Measurements from ENCODE around the gene GPATCH4. TPM values are rescaled to one million over a fixed set of nuclear protein-coding genes. Genes with fewer than 3 reads are reported as not detected.
A peak's percentile ranks its signal among the peaks of the same experiment; 100 is the strongest.

Gene GPATCH4
- total and polyA plus RNA-seq, 2 of the 4 experiments (the other 2 are of a cell fraction), result 32.6 to 41.8 TPM

DNA sequence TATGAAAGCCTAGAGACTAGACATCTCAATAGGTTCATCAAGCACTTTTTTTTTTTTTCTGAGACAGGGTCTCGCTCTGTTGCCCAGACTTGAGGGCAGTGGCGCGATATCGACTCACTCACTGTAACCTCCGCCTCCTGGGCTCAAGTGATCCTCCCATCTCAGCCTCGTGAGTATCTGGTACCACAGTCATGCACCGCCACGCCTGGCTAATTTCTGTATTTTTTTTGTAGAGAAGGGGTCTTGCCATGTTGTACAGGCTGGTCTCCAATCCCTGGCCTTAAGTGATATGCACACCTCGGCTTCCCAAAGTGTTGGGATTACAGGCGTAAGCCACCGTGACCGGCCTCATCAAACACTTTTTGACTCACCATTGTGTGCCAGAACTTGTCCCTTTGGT, 613 bp upstream of the GPATCH4 start:
- peak overlapping the region; percentile 32 for H4K5ac ChIP-seq (ENCODE audit: low read depth, low read length)
- in situ Hi-C loops (cut with MboI; ENCODE audit: low sequenced_read_pairs) (no loop called here), intact Hi-C loops (cut with micrococcal nuclease) (loop anchor here (2.0 kb wide), 1 partner anchor 145 kb away; no protein-coding TSS in a partner anchor), dilution Hi-C loops (cut with HindIII; ENCODE audit: low sequenced_read_pairs, unreplicated experiment) (no loop called here)
- H3K27ac ChIP-seq (ENCODE audit: insufficient read depth, low read length), result no peak overlapping the region
- H3K18ac ChIP-seq (ENCODE audit: low read depth, low read length), result no peak overlapping the region
- H4K91ac ChIP-seq (ENCODE audit: insufficient read depth, low read depth, low read length), result no peak overlapping the region
- peak overlapping the region; percentile 75 for H3K23ac ChIP-seq (ENCODE audit: low read depth, low read length)
- peak overlapping the region; percentile 67 for H3K56ac ChIP-seq (ENCODE audit: extremely low read depth, insufficient read depth, low read length)
- H2BK5ac ChIP-seq (ENCODE audit: low read depth, low read length, poor library complexity, severe bottlenecking), result peak overlapping the region; percentile 17
- H2BK120ac ChIP-seq (ENCODE audit: low read depth, low read length), result no peak overlapping the region
- WGBS, 2 experiments (ENCODE audit: extremely low coverage in 2 of 2, insufficient read length in 1 of 2), result no CpG with 5 or more reads among the region's 12 CpGs
- peaks cover 13% of the 10 kb centered on the region for H3K36me3 ChIP-seq (ENCODE audit: control insufficient read depth, insufficient read depth, low read length)
- peak overlapping the region; percentile 97 for H2AFZ ChIP-seq (replicated peaks; ENCODE audit: low read length, poor library complexity)
- H4K20me1 ChIP-seq (ENCODE audit: insufficient read depth, low read length), result no peaks in the 10 kb centered on the region
- no TSS peak for BruUV-seq (replicated peaks)
- peak overlapping the region; percentile 78 to 90 for H4K8ac ChIP-seq (ENCODE audit: low read depth in 2 of 2, low read length in 2 of 2)
- ChIA-PET POLR2A (ENCODE audit: unreplicated experiment) (no interaction called here), CTCF (interaction anchor here (1.0 kb wide), 1 partner anchor 156 kb away, joined by 4 read pairs; no protein-coding TSS in a partner anchor)
- no peak for ATAC-seq (ENCODE audit: low read depth)
- H3K9me1 ChIP-seq (ENCODE audit: insufficient read depth, low read length), result peaks cover 14% of the 10 kb centered on the region
- H2BK15ac ChIP-seq (ENCODE audit: low read depth, low read length), result no peak overlapping the region
- peak overlapping the region; percentile 68 for H2AK9ac ChIP-seq (replicated peaks; ENCODE audit: low read depth, low read length, poor library complexity)
- H3K4me3 ChIP-seq (ENCODE audit: insufficient read depth, low read depth, low read length), result peak overlapping the region; percentile 78
- H3K4me1 ChIP-seq (ENCODE audit: control insufficient read depth, insufficient read depth, low read length), result 0 out of 2 replicates have a peak, but pooled peaks cover 4% of the 10 kb centered on the region
- no peak for DNase-seq
- peak overlapping the region; percentile 56 for H3K4me2 ChIP-seq (ENCODE audit: low read depth, low read length)
- peak overlapping the region; percentile 52; the same call in 1 of the 2 replicates for H3K9ac ChIP-seq (ENCODE audit: low read depth, low read length)
- no peaks in the 10 kb centered on the region for H3K9me3 ChIP-seq (ENCODE audit: control insufficient read depth, insufficient read depth, low read length)
- no peak for TF ChIP-seq BHLHE40 (IDR thresholded peaks at IDR 0.05; ENCODE audit: low read depth, low read length)
- no peaks in the 10 kb centered on the region for H3K27me3 ChIP-seq (ENCODE audit: control insufficient read depth, insufficient read depth, low read length)
- H3K14ac ChIP-seq (replicated peaks; ENCODE audit: low read depth, low read length), result peak overlapping the region; percentile 88
- H3K4ac ChIP-seq (ENCODE audit: low read depth, low read length), result peak overlapping the region; percentile 69; the same call in 1 of the 2 replicates
- H2BK20ac ChIP-seq (ENCODE audit: low read depth, low read length), result no peak overlapping the region
- H3K79me1 ChIP-seq (ENCODE audit: low read depth in 1 of 2, low read length in 2 of 2), result peaks cover 16 to 49% of the 10 kb centered on the region in 2 experiments; a peak in 3 of 4 replicates
- peak overlapping the region; percentile 35 for H2AK5ac ChIP-seq (ENCODE audit: low read depth, low read length)

All from IMR-90 (cell line).